Fibroblast of the conjunctiva (primary cell): ENCODE data around the gene NFATC1.

Source experiments
- DNase-seq: peaks from one replicate; pipeline ENCODE4 v3.0.0-alpha.2; 2010; ENCODE audit warnings: low read depth

The NFATC1 gene

DNA sequence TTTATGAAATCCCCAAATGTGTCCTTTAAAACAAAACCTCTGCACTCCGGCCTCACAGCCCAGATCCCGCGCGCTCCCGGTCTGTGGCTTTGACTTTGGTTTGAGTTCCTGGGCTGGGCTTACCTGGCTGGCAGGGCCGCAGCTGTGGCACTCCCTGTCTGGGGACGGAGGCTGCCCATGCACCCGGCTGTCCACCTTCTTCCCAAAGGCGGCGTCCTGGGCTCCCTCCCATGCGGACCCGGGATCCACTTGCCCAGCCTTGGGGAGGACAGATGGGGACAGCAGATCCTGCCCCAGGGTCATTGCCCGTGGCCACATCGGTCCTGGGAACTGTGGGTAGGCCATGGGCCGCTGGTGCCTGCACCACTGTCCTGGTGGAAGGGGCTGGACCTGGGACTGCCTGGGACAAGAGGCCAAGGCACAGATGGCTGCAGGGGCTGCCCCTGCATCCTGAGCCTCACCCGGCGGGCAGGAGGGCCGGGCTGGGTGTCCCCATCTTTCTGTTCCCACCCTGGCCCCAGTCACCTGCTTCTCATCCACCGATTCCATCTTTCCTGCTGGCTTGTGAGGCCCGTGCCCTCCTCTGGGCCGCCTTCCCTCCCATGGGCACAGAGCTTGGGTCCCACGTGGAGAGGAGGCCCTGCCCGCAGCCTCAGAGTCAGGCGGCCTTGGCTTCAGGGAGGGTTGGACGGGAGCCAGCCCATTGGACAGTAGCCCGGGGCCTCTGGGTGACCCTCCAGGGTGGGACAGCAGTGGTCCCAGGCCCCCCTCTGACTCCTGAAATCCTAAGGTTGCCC lies 27.7 kb downstream of the NFATC1 start:
- DNase-seq, result no peak

DNA sequence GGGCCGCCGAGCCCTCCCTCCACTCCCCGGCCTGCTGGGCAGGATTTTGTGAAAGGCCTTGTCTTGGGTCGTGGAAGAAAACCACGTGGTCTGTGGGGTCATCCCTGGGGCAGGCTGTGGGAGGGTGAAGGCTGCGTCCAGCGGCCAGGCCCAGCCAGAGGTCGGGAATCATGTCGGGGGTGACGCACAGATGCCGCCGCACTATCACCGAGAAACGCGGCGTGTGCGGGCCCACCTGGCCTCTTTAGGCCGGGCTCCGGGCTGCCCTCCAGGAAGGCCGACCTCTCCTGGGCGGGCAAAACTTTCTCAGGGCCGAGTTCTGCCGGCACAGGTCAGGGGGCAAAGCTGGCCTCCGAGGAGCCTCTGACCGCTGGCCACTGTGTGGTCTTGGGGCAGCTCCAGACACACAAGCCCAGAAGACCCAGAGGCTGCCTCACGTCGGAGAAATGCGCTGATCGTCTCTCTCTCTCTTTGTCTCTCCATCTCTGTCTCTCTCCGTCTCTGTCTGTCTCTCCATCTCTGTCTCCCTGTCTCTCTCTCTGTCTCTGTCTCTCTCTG lies 28.4 kb downstream of the NFATC1 start:
- no peak for DNase-seq

DNA sequence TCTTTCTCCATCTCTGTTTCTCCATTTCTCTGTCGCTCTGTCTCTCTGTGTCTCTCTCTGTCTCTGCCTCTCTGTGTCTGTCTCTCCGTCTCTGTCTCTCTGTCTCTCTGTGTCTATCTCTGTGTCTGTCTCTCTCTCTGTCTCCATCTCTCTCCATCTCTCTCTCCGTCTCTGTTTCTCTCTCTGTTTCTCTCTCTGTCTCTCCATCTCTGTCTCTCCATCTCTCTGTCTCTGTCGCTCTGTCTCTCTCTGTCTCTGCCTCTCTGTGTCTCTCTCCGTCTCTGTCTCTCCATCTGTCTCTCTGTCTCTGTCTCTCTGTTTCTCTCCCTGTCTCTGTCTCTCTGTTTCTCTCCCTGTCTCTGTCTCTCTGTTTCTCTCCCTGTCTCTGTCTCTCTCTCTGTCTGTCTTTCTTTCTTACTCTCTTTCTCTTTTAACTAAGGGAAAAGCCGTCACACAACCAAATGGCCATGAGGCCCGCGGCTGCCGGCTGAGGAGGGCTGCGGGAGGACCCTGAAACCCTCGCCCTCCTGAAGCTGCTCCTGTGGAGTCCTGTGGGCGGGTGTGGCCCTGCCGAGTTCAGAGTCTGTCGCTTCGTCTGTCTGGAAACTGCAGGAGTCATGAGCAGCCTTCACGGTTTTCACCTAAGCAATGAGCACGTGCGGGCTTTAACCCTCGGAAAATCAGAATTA lies 29.3 kb downstream of the NFATC1 start:
- no peak for DNase-seq

DNA sequence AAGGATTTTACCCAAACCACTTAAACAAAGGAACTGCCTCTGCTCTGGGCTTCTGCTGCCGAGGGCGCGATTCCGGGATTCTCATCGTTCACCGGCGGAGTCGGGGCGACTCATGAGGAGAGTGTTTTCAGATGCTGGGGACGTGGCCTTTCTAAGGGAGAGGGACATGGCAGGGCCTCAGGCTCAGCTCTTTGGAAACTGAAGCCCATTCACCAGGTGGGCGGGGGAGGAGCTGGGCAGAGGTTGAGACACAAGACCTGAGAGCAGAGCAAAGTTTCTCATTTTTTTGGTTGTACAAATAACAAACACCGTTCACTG lies 29.8 kb downstream of the NFATC1 start:
- DNase-seq, result no peak

DNA sequence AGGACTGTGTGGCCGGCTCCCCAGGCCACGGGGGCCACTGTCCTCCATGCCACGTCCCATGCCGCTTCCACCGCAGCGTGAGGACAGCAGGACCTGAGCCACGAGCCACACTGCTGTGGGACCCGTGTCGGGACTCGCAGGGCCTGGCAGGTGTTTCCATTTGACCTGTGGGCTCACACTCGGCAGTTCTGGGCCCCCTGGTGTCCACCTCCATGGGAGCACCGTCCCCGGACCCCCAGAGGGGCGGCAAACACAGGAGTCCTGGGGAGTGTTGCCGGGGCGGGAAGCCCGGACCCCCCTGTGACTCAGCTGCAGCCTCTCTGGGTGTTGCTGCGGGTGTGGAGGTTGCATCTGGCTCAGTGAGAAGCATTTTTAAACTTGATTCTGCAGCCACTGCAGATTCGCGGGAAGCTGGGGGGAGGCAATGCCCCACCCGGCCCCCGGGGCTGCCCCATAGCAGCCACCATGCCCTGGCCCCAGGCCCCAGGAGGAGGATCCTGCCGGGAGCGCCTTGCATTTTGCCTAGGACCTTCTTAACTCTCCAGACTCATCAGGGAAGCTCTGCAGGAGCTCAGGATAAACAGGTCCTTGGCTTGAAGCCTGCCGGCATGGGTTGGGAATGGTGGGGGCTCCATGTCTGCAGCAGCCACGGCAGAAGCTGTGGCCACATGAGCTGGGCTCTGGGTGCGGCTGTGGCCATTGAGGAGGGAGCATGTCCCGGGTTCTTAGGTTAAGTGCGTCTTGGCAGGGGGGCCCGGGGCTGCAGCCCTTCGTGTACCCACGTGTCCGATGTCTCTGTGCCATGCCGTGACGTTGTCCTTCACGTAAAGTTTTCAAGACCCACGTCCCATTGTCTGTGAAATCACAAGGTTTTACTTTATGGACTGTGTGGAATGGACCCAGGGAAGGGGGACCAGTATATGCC lies 30.9 kb downstream of the NFATC1 start:
- no peak for DNase-seq

- no peak for DNase-seq
Measured at GRCh38 chr18:79427368-79428225, 31.9 kb downstream of the NFATC1 start.

- DNase-seq, result no peak
Measured at GRCh38 chr18:79428287-79428686, 32.6 kb downstream of the NFATC1 start.

DNA sequence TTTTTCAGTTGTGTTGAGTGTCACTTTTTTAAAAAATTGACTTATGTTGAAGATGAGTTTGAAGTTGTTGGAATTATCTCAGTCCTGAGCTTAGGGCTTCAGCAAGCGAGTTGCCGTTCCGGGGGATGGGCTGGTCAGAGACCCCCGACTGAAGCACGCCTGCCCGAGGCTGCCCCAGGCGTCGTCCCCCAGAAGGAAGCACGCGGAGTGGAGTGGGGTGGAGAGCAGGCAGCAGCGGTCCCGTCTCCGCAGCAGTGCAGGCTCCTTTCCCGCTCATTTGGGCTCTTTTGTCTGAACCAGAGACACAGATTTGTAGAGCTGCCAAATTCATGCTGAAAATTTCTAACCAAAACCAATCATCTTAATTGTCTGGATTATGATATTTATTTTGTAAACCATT lies 33.7 kb downstream of the NFATC1 start:
- no peak for DNase-seq

- no peak for DNase-seq
Measured at GRCh38 chr18:79429785-79430281, 34.1 kb downstream of the NFATC1 start.

GRCh38 chr18:79432376-79433120 lies 36.8 kb downstream of the NFATC1 start:
- no peak for DNase-seq

DNA sequence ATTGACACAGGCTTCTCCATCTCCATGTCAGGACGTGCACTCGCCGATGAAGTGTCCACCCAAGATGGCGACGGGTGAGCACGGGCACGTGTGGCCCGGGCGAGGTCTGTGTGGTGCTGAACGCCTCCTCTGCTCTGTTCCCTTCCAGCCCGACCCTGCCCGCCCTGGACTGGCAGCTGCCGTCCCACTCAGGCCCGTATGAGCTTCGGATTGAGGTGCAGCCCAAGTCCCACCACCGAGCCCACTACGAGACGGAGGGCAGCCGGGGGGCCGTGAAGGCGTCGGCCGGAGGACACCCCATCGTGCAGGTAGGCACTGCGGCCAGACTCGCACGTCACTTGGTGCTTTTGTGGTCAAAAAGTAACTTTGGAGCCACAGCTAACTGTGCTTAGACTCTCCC lies 37.7 kb downstream of the NFATC1 start:
- DNase-seq, result no peak

GRCh38 chr18:79434607-79435401 lies 39.1 kb downstream of the NFATC1 start:
- no peak for DNase-seq

DNA sequence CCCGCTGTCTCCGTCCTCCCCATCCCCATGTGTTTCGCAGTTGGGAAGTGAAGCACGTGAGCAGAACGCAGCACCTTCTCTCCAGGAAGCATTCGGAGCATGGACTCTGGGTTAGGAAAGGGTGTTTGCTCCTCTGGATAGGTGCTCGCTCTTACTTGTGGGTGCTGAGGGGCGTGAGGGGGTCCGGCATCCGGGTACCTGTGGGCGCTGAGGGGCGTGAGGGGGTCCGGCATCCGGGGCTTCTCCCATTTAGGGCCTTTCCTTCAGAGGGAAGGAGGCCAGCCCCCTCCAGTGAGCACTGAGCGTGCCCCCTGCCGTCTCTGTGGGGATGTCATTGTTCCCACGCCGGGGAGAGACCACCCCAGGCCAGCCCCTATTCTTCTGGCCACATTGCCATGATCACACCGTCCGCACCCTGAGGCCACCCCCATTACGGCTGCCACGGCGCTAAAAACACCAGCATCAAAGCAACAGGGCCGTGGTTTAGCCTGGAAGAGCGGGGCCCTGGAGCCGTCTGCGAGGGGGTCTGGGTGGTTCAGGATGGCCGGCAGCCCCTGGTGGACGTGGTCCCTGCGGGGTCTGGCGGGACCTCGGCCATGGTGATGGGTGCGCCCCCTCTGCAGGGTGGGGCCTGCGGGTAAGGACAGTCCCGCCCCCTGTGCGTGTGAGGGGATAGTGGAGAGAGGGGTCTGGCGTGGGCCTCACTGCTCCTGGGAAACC lies 41.0 kb downstream of the NFATC1 start:
- no peak for DNase-seq

GRCh38 chr18:79438089-79438897 lies 42.6 kb downstream of the NFATC1 start:
- no peak for DNase-seq

DNA sequence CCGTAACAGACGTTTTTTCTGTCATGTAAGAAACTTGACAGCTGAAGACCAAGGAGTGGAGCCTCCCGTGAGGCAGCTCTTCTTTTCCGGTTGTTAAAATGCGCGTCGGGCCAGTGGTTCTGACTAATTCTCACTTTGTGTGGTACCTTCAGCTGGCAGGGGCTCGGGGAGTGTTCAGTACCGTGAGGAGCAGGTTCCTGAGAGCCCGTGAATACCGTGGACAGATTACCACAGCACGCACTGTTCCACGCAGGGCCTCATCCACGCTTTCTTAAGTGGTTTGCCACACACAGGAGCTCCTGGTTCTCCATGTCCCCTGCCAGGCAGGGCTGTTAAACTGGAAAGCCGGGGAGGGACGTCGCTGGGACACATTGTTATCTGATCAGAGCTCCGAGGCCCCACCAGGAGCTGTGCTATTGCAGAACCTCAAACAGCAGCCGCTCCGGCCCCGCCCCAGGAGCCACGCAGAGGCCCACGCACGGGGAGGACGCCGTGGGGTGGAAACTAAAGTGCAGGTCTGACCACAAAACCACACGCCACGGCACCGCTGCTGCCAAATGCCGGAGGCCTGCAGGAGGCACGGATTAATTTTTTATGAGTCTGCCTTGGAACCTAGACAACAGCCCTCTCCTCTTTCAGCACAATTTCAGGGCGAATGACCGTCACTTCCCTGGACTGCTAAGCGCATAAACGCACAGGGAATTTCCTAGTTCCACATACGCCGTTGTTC lies 43.3 kb downstream of the NFATC1 start:
- DNase-seq, result no peak

DNA sequence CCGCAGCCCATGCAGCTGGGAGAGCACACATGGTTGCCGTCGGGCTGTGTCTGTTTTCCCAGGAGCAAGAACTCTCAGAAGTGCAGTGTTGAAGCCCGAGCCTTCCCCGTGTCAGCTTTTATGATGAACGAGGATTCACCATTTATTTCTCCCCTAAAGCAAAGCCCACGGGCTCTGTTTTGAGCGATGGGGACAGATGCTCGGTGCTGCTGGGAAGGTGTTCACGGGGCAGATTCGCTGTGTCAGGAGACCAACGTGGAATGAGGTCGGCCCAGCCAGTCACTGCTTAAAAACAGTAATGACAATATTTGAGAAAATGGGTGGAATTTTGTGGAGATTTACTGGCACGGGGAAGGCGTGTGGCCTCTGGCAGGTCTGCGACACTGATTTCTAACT lies 43.9 kb downstream of the NFATC1 start:
- DNase-seq, result no peak

- no peak for DNase-seq
Measured at GRCh38 chr18:79440316-79441110, 44.8 kb downstream of the NFATC1 start.
